Body of pancreas (tissue), 4 donors: ENCODE measurements around the gene MAJIN. TPM values are rescaled to one million over a fixed set of nuclear protein-coding genes. Genes with fewer than 3 reads are reported as not detected.

Experiments
- ATAC-seq: fragments of 150-250 bp; one replicate; pipeline ENCODE4 v1.9.1; 2016
- DNase-seq, 4 donors: peaks; one replicate each; pipeline ENCODE4 v3.0.0-alpha.2; 2019
- H3K27ac ChIP-seq, 4 donors: fragments of 200-600 bp; sonication (generic); 1 replicate in 3 of 4; 2 replicates in 1 of 4; pipeline versions ENCODE4 v1.5.1 to v1.6.1; 2016 to 2019; ENCODE audit warnings: mild to moderate bottlenecking in 1 of 4, mixed read lengths in 1 of 4, moderate library complexity in 1 of 4
- H3K27me3 ChIP-seq, 2 donors: fragments of 200-600 bp; sonication (generic); one replicate each; pipeline ENCODE4 v1.6.0; 2016; ENCODE audit warnings: mild to moderate bottlenecking in 1 of 2
- H3K36me3 ChIP-seq, 2 donors: fragments of 200-600 bp; sonication (generic); replicated peaks in 1 of 2; 2 replicates each; pipeline ENCODE4 v1.5.1; 2016; ENCODE audit warnings: low read depth in 2 of 2; ENCODE audit not compliant: insufficient read depth in 1 of 2
- H3K4me1 ChIP-seq: fragments of 200-600 bp; sonication (generic); one replicate; pipeline ENCODE4 v1.6.0; 2016
- H3K4me3 ChIP-seq, 2 donors: fragments of 200-600 bp; sonication (generic); 1 replicate in 1 of 2; 2 replicates in 1 of 2; pipeline ENCODE4 v1.5.1; 2016 to 2019
- H3K9me3 ChIP-seq, 3 donors: fragments of 200-600 bp; sonication (generic); 1 replicate in 2 of 3; 2 replicates in 1 of 3; pipeline ENCODE4 v1.5.1; 2016
- POLR2A ChIP-seq, 3 donors: fragments of 450-650 bp; IDR thresholded peaks; one replicate each; pipeline ENCODE4 v1.6.1; 2016; ENCODE audit warnings: antibody characterized with exemption in 3 of 3, mild to moderate bottlenecking in 2 of 3
- WGBS, 2 donors: methylation state at CpG; one replicate each; pipeline ENCODE4 v1.1.5; 2017; 5-methylcytosine and 5-hydroxymethylcytosine counted together
- intact Hi-C: fragments of 100-400 bp; cut with DNase I; formaldehyde crosslinking; loops from one replicate; pipeline ENCODE4 v1.15.1; 2023
- total RNA-seq, 2 donors: library from RNA; depleted of rRNA; stranded (reverse); fragments of >200 nt; gene quantifications; one replicate each; pipeline ENCODE4 v1.1.0, GENCODE V29; 2016
- TF ChIP-seq, protein P1 (sequence below), 7 experiments: fragments of 450-650 bp in 4 of 7; fragments of 200-600 bp in 3 of 7; sonication (generic) in 3 of 7; IDR thresholded peaks; one replicate each; pipeline ENCODE4 v1.5.1; 2016 to 2019; ENCODE audit warnings: antibody characterized with exemption in 7 of 7

Gene MAJIN
- total RNA-seq, 2 donors from 2014 or later = 0.78 TPM; not detected in 1

DNA sequence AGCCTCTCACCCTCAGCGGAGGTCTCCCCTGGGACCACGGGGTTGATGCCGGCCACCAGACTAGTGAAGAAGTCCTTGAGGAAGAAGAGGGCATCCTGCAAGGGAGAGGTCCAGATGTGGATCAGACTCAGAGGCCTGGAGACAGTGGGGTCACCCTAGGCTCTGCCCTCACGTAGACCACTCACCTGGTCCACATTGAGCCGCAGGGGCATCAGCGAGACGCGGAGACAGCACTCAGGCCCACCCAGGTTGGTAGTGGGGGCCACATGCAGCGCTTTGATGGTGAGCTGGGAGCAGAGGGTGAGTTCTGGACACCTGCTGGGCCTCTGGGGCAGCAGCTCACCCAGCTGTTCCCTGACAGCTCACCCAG is 73.8 kb downstream of the MAJIN start:
- intact Hi-C loops = loop anchor here (5.0 kb wide), 1 partner anchor 51 kb away; no protein-coding TSS in a partner anchor
- H3K36me3 ChIP-seq = peaks cover 3 to 23% of the 10 kb centered on the region in 2 donors
- no peak for ATAC-seq

GRCh38 chr11:64897381-64898075 is 74.4 kb downstream of the MAJIN start:
- WGBS, 2 donors = 93% methylated on average over 8 to 16 of the region's 19 CpGs
- no peaks in the 10 kb centered on the region for H3K27me3 ChIP-seq
- ATAC-seq = no peak
- H3K4me1 ChIP-seq = peaks cover 21% of the 10 kb centered on the region
- TF ChIP-seq, protein P1, sequence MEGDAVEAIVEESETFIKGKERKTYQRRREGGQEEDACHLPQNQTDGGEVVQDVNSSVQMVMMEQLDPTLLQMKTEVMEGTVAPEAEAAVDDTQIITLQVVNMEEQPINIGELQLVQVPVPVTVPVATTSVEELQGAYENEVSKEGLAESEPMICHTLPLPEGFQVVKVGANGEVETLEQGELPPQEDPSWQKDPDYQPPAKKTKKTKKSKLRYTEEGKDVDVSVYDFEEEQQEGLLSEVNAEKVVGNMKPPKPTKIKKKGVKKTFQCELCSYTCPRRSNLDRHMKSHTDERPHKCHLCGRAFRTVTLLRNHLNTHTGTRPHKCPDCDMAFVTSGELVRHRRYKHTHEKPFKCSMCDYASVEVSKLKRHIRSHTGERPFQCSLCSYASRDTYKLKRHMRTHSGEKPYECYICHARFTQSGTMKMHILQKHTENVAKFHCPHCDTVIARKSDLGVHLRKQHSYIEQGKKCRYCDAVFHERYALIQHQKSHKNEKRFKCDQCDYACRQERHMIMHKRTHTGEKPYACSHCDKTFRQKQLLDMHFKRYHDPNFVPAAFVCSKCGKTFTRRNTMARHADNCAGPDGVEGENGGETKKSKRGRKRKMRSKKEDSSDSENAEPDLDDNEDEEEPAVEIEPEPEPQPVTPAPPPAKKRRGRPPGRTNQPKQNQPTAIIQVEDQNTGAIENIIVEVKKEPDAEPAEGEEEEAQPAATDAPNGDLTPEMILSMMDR (IDR thresholded peaks at IDR 0.05) = no peak
- TF ChIP-seq POLR2A (IDR thresholded peaks at IDR 0.05) = no peak
- peaks cover 0 to 19% of the 10 kb centered on the region in 2 donors for H3K36me3 ChIP-seq
- H3K4me3 ChIP-seq = no peak overlapping the region
- intact Hi-C loops = loop anchor here (5.0 kb wide), 1 partner anchor 50 kb away; no protein-coding TSS in a partner anchor
- DNase-seq = no peak
- H3K27ac ChIP-seq = no peak overlapping the region
- H3K9me3 ChIP-seq = no peaks in the 10 kb centered on the region

More for the DNA sequence above, 73.8 kb downstream of the MAJIN start:
- Histone ChIP-seq H3K4me3 (no peak overlapping the region), H3K9me3 (no peaks in the 10 kb centered on the region), H3K27me3 (no peaks in the 10 kb centered on the region), H3K4me1 (peaks cover 16% of the 10 kb centered on the region), H3K27ac (no peak overlapping the region)
- no peak for TF ChIP-seq POLR2A (IDR thresholded peaks at IDR 0.05)
- TF ChIP-seq, protein P1 (IDR thresholded peaks at IDR 0.05) = no peak
- 92% methylated on average over 9 of the region's 9 CpGs; no CpG with 5 or more reads in 1 of the 2 donors for WGBS, 2 donors
- no peak for DNase-seq

DNA sequence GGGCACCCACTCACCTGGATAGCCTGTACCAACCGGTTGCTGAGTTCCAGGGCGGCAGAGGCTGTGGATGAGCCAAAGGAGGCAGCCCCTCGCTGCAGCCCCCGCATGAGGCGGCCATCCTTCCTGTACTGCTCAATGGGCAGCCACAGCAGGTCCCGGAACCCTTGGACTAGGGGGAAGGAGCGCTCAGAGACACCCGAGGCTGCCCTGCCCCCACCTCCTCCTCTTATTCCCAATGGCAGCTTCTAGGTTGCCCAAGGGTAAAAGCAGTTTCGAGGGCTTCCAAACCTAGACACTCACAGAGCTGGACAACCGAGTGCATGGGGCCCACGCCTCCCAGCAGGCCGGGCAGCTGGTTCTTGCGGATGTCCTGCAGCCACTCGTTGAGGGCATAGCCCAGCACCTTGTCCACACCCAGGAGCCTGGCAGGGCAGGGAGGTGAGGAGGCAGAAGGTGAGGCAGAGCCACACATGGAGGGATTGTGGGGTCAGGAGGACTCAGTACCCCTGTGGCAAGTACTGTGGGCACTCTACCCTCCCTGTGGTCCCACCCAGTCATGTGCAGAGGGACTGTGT is 75.4 kb downstream of the MAJIN start:
- H3K4me3 ChIP-seq = no peak overlapping the region
- intact Hi-C loops = loop anchor here (5.0 kb wide), 1 partner anchor 49 kb away; no protein-coding TSS in a partner anchor

DNA sequence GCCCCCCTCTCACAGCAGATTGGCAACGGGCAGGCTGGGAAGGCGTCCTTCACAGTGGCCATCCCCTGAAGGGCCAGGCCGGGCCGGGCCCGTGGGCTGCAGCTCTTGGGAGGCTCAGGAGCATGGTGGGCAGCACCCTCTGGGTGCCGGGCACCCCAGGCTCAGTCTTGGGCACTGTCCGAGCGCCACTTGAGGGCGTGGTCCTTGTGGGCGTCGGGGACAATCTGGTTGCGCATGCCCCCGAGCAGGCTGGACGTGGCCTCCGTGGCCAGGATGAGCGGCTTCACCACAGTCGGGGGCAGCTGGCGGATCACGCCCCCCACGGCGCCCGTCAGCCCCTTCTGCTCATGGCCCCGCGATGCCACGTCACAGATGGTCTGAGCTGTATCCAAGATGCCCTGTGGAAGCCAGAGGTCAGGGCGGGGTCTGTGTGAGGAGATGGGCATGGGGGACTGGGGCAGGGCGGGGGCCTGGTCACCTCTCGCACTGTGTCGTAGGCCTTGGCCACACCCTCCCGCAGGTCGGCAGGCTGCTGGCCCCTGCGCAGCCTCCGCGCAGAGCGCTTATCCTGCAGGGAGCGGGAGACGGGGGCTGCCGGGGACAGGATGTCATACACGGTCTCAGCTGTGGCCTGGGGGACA is 77.0 kb downstream of the MAJIN start:
- DNase-seq (no peak), ATAC-seq (no peak)
- Histone ChIP-seq H3K27ac (peak overlapping the region in 1 of 4 donors; percentile 84), H3K36me3 (peaks cover 0 to 11% of the 10 kb centered on the region in 2 donors), H3K9me3 (no peaks in the 10 kb centered on the region), H3K27me3 (no peaks in the 10 kb centered on the region), H3K4me1 (peaks cover 47% of the 10 kb centered on the region), H3K4me3 (no peak overlapping the region)
- intact Hi-C loops = loop anchor here (5.0 kb wide), 1 partner anchor 48 kb away; no protein-coding TSS in a partner anchor
- TF ChIP-seq, protein P1 (IDR thresholded peaks at IDR 0.05) = no peak
- TF ChIP-seq POLR2A (IDR thresholded peaks at IDR 0.05) = no peak
- 73 to 85% methylated on average over 3 to 39 of the region's 39 CpGs for WGBS, 2 donors

More for the DNA sequence above, 75.4 kb downstream of the MAJIN start:
- DNase-seq = no peak
- H3K27ac ChIP-seq = no peak overlapping the region
- WGBS, 2 donors = 90% methylated on average over 8 to 13 of the region's 14 CpGs
- H3K9me3 ChIP-seq = no peaks in the 10 kb centered on the region
- peaks cover 0 to 11% of the 10 kb centered on the region in 2 donors for H3K36me3 ChIP-seq
- H3K4me1 ChIP-seq = peaks cover 31% of the 10 kb centered on the region
- ATAC-seq = no peak
- TF ChIP-seq POLR2A (IDR thresholded peaks at IDR 0.05) = no peak
- TF ChIP-seq, protein P1 (IDR thresholded peaks at IDR 0.05) = no peak
- no peaks in the 10 kb centered on the region for H3K27me3 ChIP-seq
